ENCODE data around the gene FAM221A. TPM values are rescaled to one million over a fixed set of nuclear protein-coding genes. Genes with fewer than 3 reads are reported as not detected.
A peak's percentile ranks its signal among the peaks of the same experiment; 100 is the strongest.
"Not testable (repeated sequence)": the region's sequence is repeated elsewhere in the genome, so short reads cannot be mapped to it uniquely, and the experiment has no call there.

The FAM221A gene
- total RNA-seq, 2 experiments from 2014 or later: 6.3 to 7.7 TPM

DNA sequence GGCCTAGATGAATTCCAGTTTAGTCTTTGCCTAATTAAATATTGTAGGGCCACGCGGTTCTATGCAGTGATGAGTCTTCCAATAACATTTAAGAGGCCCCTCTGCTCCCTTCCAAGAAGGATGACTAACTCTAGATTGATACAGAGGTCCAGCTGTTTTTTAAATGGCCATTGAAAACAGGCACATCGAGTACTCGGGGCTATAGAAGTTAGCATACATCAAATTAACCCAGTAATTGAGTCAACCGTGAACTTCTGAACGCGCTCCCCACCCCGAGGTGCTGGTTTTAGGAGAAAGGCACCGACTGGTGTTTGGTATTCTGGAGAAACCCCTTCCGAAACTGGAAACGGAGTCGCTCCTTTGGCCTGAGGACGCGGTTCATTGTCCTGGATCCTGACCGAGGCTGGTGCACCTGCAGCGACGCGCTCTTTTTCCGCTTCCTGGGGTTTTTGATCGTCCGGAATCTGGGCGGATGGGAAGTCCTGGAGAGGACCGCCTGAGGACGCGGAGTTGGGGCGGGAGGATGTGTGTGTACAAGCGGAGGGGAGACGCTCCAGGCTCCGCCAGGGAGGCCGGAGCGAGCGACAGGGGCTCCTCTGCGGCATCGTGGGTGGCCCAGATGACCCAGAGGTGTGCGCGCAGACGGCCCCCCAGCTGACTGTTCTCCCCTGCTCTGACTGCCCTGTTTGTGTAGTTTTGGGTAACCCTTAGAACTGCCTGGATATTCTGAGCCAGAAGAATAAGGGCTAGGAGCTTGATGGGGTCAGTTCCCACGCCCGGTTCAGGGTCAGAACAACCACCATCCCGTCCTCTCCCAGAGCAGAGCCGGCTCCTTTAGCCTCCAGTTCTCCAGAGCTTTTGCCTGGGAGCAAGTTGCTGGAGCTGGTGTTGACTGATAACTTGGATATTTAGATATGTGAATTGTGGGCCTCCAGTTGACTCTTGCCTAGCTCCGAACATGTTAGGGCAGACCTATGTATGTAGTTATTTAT, 711 bp downstream of the FAM221A start:
- peak; percentile 59 for DNase-seq
- Mint-ChIP-seq H3K27me3 (peaks cover 5% of the 10 kb centered on the region), H3K27ac (no peak overlapping the region), H3K9me3 (no peaks in the 10 kb centered on the region), H3K4me1 (peaks cover 13% of the 10 kb centered on the region), H3K4me3 (peak overlapping the region; percentile 78), H3K36me3 (ENCODE audit: low read depth) (no peaks in the 10 kb centered on the region)
- CTCF ChIA-PET: interaction anchor here (5.7 kb wide), 1 partner anchor 16 kb away, joined by 31 read pairs; no protein-coding TSS in a partner anchor
- POLR2A ChIA-PET: interaction anchor here (1.3 kb wide), 1 partner anchor 14 kb away, joined by 3 read pairs; no protein-coding TSS in a partner anchor

DNA sequence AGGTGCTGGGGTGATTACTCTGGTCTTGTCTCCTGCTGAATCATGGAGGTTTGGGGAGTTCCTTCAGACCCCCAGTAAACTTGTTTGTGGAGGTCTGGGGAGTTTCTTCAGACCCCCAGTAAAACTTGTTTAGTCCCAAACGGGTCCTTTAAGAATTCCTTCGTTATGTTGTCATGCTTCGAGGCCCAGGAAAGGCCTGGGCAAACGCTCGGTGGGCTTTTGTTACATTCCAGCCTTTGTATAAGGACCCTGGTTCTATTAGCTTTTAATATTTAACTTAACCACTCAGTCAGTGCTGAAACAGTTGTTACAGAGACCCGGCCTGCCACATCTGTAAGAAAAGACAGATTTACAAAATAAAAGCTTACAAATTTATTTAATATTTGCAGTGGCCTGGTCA, 4.0 kb downstream of the FAM221A start:
- H3K27ac Mint-ChIP-seq; H3K27me3 Mint-ChIP-seq; H3K36me3 Mint-ChIP-seq (ENCODE audit: low read depth); POLR2A ChIA-PET; DNase-seq; H3K9me3 Mint-ChIP-seq; H3K4me3 Mint-ChIP-seq: not testable (repeated sequence)
- H3K4me1 Mint-ChIP-seq: peaks cover 13% of the 10 kb centered on the region
- CTCF ChIA-PET: interaction anchor here (0.9 to 1.6 kb wide), 3 partner anchors 10 to 86 kb away, joined by 3 to 6 read pairs (median 4); no protein-coding TSS in a partner anchor

DNA sequence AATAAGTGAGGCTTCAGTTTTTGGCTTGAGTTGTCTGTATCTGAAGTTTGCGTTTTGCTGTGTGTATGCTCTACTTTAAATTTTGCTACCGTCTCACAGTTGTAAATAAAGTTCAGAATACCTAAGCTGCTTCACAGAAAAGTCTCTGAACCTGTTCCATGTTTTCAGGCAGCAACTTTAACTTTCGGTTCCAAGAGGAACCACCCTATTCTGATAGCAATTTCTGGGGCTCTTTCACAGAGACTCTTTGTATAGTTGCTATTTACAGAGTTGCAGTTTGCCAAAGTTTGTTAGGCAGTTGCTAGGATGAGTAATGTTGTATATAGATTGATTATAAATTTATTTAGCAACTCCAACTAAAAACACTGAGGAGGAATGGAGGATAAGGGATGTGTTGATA, 5.7 kb downstream of the FAM221A start:
- Mint-ChIP-seq H3K4me3 (no peak overlapping the region), H3K36me3 (ENCODE audit: low read depth) (peaks cover 4% of the 10 kb centered on the region), H3K27me3 (no peaks in the 10 kb centered on the region), H3K4me1 (peaks cover 4% of the 10 kb centered on the region), H3K27ac (no peak overlapping the region), H3K9me3 (no peaks in the 10 kb centered on the region)
- no peak for DNase-seq
- ChIA-PET POLR2A (no interaction called here), CTCF (interaction anchor here (1.7 kb wide), 1 partner anchor 11 kb away, joined by 6 read pairs; no protein-coding TSS in a partner anchor)

DNA sequence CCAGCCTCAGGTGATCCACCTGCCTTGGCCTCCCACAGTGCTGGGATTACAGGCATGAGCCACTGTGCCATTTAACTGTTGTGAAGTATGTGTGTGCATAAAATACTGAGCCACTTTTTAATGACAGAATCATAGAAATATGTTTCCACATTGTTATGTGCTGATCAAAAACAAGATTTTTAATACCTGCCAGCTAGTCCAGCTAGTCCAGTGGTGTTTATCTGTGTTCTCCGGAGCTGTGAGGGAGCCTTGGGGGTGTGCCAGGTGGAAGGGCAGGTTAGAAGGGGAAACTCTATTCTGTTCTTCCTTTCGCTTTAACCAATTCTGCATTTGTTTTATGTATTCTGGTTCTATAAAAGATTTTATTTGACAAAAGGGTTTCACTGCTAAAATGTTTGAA, 7.0 kb downstream of the FAM221A start:
- POLR2A ChIA-PET: no interaction called here
- DNase-seq: no peak
- no peak overlapping the region for H3K27ac Mint-ChIP-seq
- no peak overlapping the region for H3K4me3 Mint-ChIP-seq
- CTCF ChIA-PET: interaction anchor here (0.7 to 1.7 kb wide), 3 partner anchors 9 to 498 kb away, joined by 3 to 6 read pairs (median 4); no protein-coding TSS in a partner anchor
- no peaks in the 10 kb centered on the region for H3K4me1 Mint-ChIP-seq
- no peaks in the 10 kb centered on the region for H3K9me3 Mint-ChIP-seq
- no peaks in the 10 kb centered on the region for H3K27me3 Mint-ChIP-seq
- H3K36me3 Mint-ChIP-seq (ENCODE audit: low read depth): peaks cover 4% of the 10 kb centered on the region

DNA sequence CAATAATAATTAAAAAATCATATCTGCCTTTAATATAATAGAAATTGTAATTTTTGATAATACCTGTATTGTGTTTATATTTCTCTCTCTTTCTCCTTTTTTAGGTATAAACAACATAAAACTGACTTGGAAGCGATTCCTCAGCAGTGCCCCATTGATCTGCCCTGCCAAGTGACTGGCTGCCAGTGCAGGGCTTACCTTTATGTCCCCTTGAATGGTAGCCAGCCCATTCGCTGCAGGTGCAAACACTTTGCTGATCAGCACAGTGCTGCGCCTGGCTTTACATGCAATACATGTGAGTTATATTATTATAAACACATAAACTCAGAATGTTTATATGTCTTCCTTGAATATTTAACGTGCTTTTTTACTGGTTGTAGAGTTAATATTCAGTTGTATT, 9.2 kb downstream of the FAM221A start:
- H3K27ac Mint-ChIP-seq: no peak overlapping the region

DNA sequence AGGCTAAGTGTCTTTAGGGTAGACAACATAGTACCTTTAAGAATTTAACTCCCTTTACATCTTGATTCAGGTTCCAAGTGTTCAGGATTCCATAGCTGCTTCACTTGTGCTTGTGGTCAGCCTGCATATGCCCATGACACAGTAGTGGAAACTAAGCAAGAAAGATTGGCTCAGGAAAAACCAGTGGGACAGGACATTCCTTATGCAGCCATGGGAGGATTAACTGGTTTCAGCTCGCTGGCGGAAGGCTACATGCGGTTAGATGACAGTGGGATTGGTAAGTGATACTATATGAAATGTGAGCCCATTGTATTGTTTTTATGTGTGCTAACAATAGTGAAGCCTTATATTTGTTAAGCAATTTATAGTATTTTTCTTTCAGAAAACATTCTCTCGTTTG, 11.3 kb downstream of the FAM221A start:
- ChIA-PET CTCF (no interaction called here), POLR2A (no interaction called here)
- Mint-ChIP-seq H3K4me3 (no peak overlapping the region), H3K36me3 (ENCODE audit: low read depth) (peaks cover 15% of the 10 kb centered on the region), H3K27me3 (no peaks in the 10 kb centered on the region), H3K4me1 (no peaks in the 10 kb centered on the region), H3K9me3 (no peaks in the 10 kb centered on the region), H3K27ac (no peak overlapping the region)
- no peak for DNase-seq

More for the DNA sequence above, 9.2 kb downstream of the FAM221A start:
- no peaks in the 10 kb centered on the region for H3K27me3 Mint-ChIP-seq
- no peaks in the 10 kb centered on the region for H3K9me3 Mint-ChIP-seq
- H3K4me3 Mint-ChIP-seq: no peak overlapping the region
- H3K36me3 Mint-ChIP-seq (ENCODE audit: low read depth): peaks cover 12% of the 10 kb centered on the region
- CTCF ChIA-PET: interaction anchor here (1.3 kb wide), 1 partner anchor 8 kb away, joined by 8 read pairs; no protein-coding TSS in a partner anchor
- POLR2A ChIA-PET: interaction anchor here (1.0 kb wide), 1 partner anchor 11 kb away, joined by 3 read pairs; no protein-coding TSS in a partner anchor
- H3K4me1 Mint-ChIP-seq: no peaks in the 10 kb centered on the region
- DNase-seq: no peak

DNA sequence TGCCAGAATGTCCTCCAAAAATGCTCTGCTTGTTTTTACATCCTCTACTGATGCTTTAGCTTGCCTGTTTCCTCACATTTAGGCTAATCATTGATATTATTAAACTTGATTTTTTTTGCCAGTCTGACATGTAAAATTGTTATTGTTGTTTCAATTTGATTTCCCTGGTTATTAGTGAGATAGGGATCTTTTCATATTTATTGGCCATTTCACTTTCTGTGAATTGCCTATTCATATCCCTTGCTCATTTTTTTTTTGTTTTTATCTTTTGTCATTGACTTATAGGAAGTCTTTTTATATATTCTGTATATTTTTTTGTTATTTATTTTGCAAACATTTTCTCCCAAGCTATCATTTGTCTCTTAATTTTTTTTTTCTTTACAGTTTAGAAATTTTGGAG, 13.2 kb downstream of the FAM221A start:
- no peak overlapping the region for H3K4me3 Mint-ChIP-seq
- ChIA-PET POLR2A (no interaction called here), CTCF (interaction anchor here (0.9 to 1.3 kb wide), 2 partner anchors 9 to 146 kb away, joined by 3 to 5 read pairs; no protein-coding TSS in a partner anchor)

DNA sequence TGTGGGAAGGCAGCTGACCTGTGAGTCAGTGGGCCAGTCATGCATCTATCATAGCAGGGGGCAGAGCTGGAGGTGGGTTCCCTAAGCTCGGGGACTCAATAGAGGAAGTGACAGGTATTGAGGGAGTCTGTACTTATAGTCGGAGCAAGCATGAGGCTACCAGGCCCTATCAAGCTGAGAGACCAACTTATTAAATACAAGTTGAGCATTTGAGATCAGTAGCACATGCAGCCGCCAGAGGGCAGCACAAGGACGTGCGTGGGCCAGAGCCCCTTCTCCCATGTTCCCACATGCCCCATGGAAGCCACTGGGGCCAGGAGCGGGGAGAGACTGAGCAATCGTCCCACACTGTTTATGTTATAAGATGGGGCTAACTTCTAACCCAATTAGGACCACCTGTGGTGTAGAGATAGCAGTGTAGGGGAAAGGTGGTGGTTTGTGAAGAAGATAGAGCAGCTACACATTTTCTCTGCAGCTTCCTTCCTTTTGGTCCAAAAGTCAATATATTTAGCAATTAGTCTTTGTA, 17.0 kb downstream of the FAM221A start:
- H3K27me3 Mint-ChIP-seq: no peaks in the 10 kb centered on the region
- CTCF ChIA-PET: interaction anchor here (0.6 to 5.8 kb wide), 24 partner anchors 8 to 1726 kb away, joined by 3 to 31 read pairs (median 5); partner anchors contain the start of genes CCDC126, FAM221A and STK31
- no peaks in the 10 kb centered on the region for H3K4me1 Mint-ChIP-seq
- H3K4me3 Mint-ChIP-seq: no peak overlapping the region
- peaks cover 11% of the 10 kb centered on the region for H3K36me3 Mint-ChIP-seq (ENCODE audit: low read depth)
- H3K27ac Mint-ChIP-seq: no peak overlapping the region
- POLR2A ChIA-PET: interaction anchor here (1.5 kb wide), 1 partner anchor 166 kb away, joined by 3 read pairs; no protein-coding TSS in a partner anchor
- no peaks in the 10 kb centered on the region for H3K9me3 Mint-ChIP-seq
- DNase-seq: peak; percentile 58

More for the DNA sequence above, 13.2 kb downstream of the FAM221A start:
- DNase-seq: no peak
- no peak overlapping the region for H3K27ac Mint-ChIP-seq
- H3K36me3 Mint-ChIP-seq (ENCODE audit: low read depth): peaks cover 15% of the 10 kb centered on the region
- H3K27me3 Mint-ChIP-seq: no peaks in the 10 kb centered on the region
- H3K4me1 Mint-ChIP-seq: no peaks in the 10 kb centered on the region
- H3K9me3 Mint-ChIP-seq: no peaks in the 10 kb centered on the region

DNA sequence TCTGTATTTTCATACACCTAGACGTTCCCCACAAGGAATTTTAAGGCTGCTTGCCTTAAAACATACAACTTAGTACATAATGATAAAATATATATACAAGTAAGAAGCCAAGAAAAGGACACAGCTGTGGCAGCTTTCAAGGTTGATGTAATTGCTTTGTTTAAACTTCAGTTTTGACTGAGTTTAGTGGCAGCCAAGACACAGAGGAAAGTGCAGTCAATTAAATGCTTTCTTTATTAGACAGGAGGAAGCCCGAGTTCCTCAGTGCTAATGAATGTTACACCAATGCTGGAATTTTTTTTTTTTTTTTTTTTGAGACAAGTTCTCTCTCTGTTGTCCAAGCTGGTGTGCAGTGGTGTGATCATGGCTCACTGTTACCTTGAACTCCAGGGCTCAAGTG, 18.8 kb downstream of the FAM221A start:
- H3K27ac Mint-ChIP-seq: no peak overlapping the region
- H3K36me3 Mint-ChIP-seq (ENCODE audit: low read depth): peaks cover 12% of the 10 kb centered on the region
- ChIA-PET CTCF (interaction anchor here (0.7 to 5.8 kb wide), 5 partner anchors 13 to 429 kb away, joined by 5 to 31 read pairs (median 7); partner anchors contain the start of gene FAM221A), POLR2A (no interaction called here)
- H3K9me3 Mint-ChIP-seq: peaks cover under 1% of the 10 kb centered on the region
- no peak overlapping the region for H3K4me3 Mint-ChIP-seq
- DNase-seq: no peak
- H3K27me3 Mint-ChIP-seq: no peaks in the 10 kb centered on the region
- H3K4me1 Mint-ChIP-seq: no peaks in the 10 kb centered on the region

DNA sequence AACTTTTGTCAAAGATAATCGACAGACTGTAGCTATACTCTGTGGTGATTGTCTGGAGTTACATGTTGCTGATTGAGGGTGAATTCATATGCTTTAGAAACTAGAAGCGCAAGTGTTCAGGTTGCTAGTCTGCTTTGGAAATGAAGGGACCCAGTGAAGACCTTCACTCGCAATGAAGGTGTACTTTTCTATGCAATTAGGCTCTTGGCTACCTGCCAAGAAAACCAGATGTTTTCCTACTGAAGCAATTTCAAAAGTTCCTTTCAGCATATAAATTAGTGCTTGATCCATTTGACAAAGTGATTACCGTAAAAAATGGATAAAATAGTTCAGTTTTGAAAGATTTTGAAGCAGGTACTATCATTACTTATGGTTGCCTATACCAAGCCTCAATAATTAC, 20.0 kb downstream of the FAM221A start:
- peaks cover 11% of the 10 kb centered on the region for H3K9me3 Mint-ChIP-seq
- DNase-seq: no peak
- no peak overlapping the region for H3K27ac Mint-ChIP-seq
- no peaks in the 10 kb centered on the region for H3K27me3 Mint-ChIP-seq
- CTCF ChIA-PET: no interaction called here
- no peak overlapping the region for H3K4me3 Mint-ChIP-seq
- POLR2A ChIA-PET: no interaction called here
- peaks cover 18% of the 10 kb centered on the region for H3K36me3 Mint-ChIP-seq (ENCODE audit: low read depth)
- no peaks in the 10 kb centered on the region for H3K4me1 Mint-ChIP-seq

- Mint-ChIP-seq H3K4me3 (no peak overlapping the region), H3K36me3 (ENCODE audit: low read depth) (peaks cover 21% of the 10 kb centered on the region), H3K27ac (no peak overlapping the region), H3K9me3 (peaks cover 19% of the 10 kb centered on the region), H3K27me3 (no peaks in the 10 kb centered on the region), H3K4me1 (no peaks in the 10 kb centered on the region)
- ChIA-PET POLR2A (no interaction called here), CTCF (interaction anchor here (1.0 to 4.3 kb wide), 3 partner anchors 12 to 163 kb away, joined by 5 to 27 read pairs (median 9); no protein-coding TSS in a partner anchor)
- no peak for DNase-seq
These were observed 29.2 kb downstream of the FAM221A start for GRCh38 chr7:23709081-23709750.

DNA sequence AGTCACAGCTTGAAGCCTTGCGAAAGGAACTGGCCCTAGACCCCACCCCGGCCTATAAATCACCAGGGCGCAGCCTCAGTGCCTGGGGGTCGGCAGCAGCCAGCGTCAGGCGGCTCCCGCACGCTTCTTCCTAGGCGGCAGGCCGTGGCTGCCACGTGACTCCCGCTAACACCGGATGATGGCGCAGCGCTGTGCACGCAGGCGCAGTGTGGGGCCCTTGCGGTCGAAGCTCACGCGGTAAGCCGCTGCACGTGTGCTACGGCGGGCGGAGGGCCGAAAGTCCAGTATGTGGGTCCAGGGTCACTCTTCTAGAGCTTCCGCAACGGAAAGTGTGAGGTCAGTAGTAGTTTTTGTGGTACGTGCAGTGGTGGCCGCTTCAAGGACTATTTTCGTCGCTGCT, 30.0 kb downstream of the FAM221A start, which contains the start of gene STK31:
Gene STK31 (plus strand): TSS at position 220 of the 400 bp plus-strand sequence. CDS start 67 bp downstream, at position 287.
- no peak for DNase-seq
- peaks cover 14% of the 10 kb centered on the region for H3K36me3 Mint-ChIP-seq (ENCODE audit: low read depth)
- H3K4me3 Mint-ChIP-seq: no peak within 1 kb of the TSS
- ChIA-PET POLR2A (no interaction called here), CTCF (interaction anchor here (1.0 to 4.3 kb wide), 5 partner anchors 13 to 438 kb away, joined by 4 to 27 read pairs (median 9); no protein-coding TSS in a partner anchor)
- no peak within 1 kb of the TSS for H3K27ac Mint-ChIP-seq
- no peaks in the 10 kb centered on the region for H3K27me3 Mint-ChIP-seq
- no peaks in the 10 kb centered on the region for H3K4me1 Mint-ChIP-seq
- peaks cover 12% of the 10 kb centered on the region for H3K9me3 Mint-ChIP-seq
